SK-N-SH (cell line): ENCODE measurements around the gene PLSCR2. TPM values are rescaled to one million over a fixed set of nuclear protein-coding genes. Genes with fewer than 3 reads are reported as not detected.

Experiments
- CTCF ChIA-PET: fragments of 300-600, 350-600 bp; formaldehyde crosslinking; extraction: SDS; loops from one replicate; lab custom pipeline; 2021; lab: Yijun Ruan, JAX
- POLR2A ChIA-PET: fragments of 350-600 bp; sonication (Branson Sonifier 250); formaldehyde crosslinking; extraction: SDS; loops from one replicate; lab custom pipeline; 2020; ENCODE audit warnings: antibody characterized with exemption, inconsistent platforms; lab: Yijun Ruan, JAX
- DNase-seq: peaks from one replicate; pipeline ENCODE4 v3.0.0; 2012
- H2AFZ ChIP-seq: fragments of 200-600 bp; sonication (generic); 2 replicates; pipeline ENCODE4 v1.8.1; 2016; ENCODE audit warnings: antibody characterized with exemption, mild to moderate bottlenecking, low read depth
- H3F3A ChIP-seq: fragments of 200-600 bp; sonication (generic); replicated peaks from 2 replicates; pipeline ENCODE3; 2016; ENCODE audit warnings: antibody characterized with exemption, mild to moderate bottlenecking; ENCODE audit not compliant: insufficient read depth
- H3K27ac ChIP-seq, 2 experiments: fragments of 200-500 bp in 1 of 2; fragments of 200-600 bp in 1 of 2; sonication (Bioruptor generic) in 1 of 2; sonication (generic), shearing (Covaris generic) in 1 of 2; 2 replicates each; pipeline versions ENCODE4 v1.5.1 to v1.6.1; 2014 to 2016; ENCODE audit warnings: low read depth in 2 of 2, inconsistent platforms in 1 of 2, low read length in 1 of 2, mild to moderate bottlenecking in 1 of 2, mixed read lengths in 1 of 2
- H3K27me3 ChIP-seq: fragments of 200-600 bp; sonication (generic), shearing (Covaris generic); 2 replicates; pipeline ENCODE4 v1.6.1; 2016; ENCODE audit warnings: mixed run types; ENCODE audit not compliant: insufficient read depth
- H3K36me3 ChIP-seq, 2 experiments: fragments of 200-500 bp in 1 of 2; fragments of 200-600 bp in 1 of 2; sonication (Bioruptor generic) in 1 of 2; sonication (generic) in 1 of 2; replicated peaks in 1 of 2; 2 replicates each; pipeline versions ENCODE3 to v1.5.1; 2014 to 2016; ENCODE audit warnings: low read length in 1 of 2, mild to moderate bottlenecking in 1 of 2; ENCODE audit not compliant: insufficient read depth in 2 of 2, control insufficient read depth in 1 of 2
- H3K4me1 ChIP-seq, 2 experiments: fragments of 200-500 bp in 1 of 2; fragments of 200-600 bp in 1 of 2; sonication (Bioruptor generic) in 1 of 2; sonication (generic), shearing (Covaris generic) in 1 of 2; 2 replicates each; pipeline versions ENCODE4 v1.5.1 to v1.6.1; 2014 to 2016; ENCODE audit warnings: low read depth in 1 of 2, low read length in 1 of 2, mixed run types in 1 of 2; ENCODE audit not compliant: insufficient read depth in 2 of 2, control insufficient read depth in 1 of 2
- H3K4me2 ChIP-seq: fragments of 200-600 bp; sonication (generic), shearing (Covaris generic); 2 replicates; pipeline ENCODE4 v1.6.1; 2017; ENCODE audit warnings: mixed run types
- H3K4me3 ChIP-seq, 2 experiments: fragments of 200-500 bp in 1 of 2; fragments of 200-600 bp in 1 of 2; sonication (Bioruptor generic) in 1 of 2; sonication (generic), shearing (Covaris generic) in 1 of 2; 2 replicates each; pipeline versions ENCODE4 v1.5.1 to v1.8.1; 2014 to 2016; ENCODE audit warnings: low read depth in 2 of 2, inconsistent platforms in 1 of 2, low read length in 1 of 2, mild to moderate bottlenecking in 1 of 2, mixed read lengths in 1 of 2, moderate library complexity in 1 of 2
- H3K79me2 ChIP-seq: fragments of 200-600 bp; sonication (generic); 2 replicates; pipeline ENCODE4 v1.8.1; 2017; ENCODE audit warnings: mild to moderate bottlenecking; ENCODE audit not compliant: insufficient read depth
- H3K9ac ChIP-seq: fragments of 200-600 bp; sonication (generic); 2 replicates; pipeline ENCODE4 v1.6.1; 2017; ENCODE audit warnings: mixed run types
- H3K9me2 ChIP-seq: fragments of 200-600 bp; sonication (generic); 2 replicates; pipeline ENCODE4 v1.6.1; 2017; ENCODE audit warnings: mixed run types
- H3K9me3 ChIP-seq: fragments of 200-600 bp; sonication (generic); 2 replicates; pipeline ENCODE4 v1.6.1; 2017; ENCODE audit warnings: mixed run types, mild to moderate bottlenecking, moderate library complexity
- H4K20me1 ChIP-seq: fragments of 200-600 bp; sonication (generic); 2 replicates; pipeline ENCODE4 v1.6.1; 2017; ENCODE audit warnings: mild to moderate bottlenecking, mixed run types; ENCODE audit not compliant: insufficient read depth
- CTCF ChIP-seq: fragments of 200-600 bp; sonication (generic); IDR thresholded peaks from 2 replicates; pipeline ENCODE4 v1.6.1; 2017; ENCODE audit warnings: antibody characterized with exemption, mild to moderate bottlenecking, moderate library complexity
- ELF1 ChIP-seq: IDR thresholded peaks from 2 replicates; pipeline ENCODE4 v1.4.0; 2012
- FOSL2 ChIP-seq: IDR thresholded peaks from 2 replicates; pipeline ENCODE4 v1.4.0; 2012; ENCODE audit warnings: low read depth, mild to moderate bottlenecking, moderate library complexity, borderline replicate concordance
- FOXM1 ChIP-seq: IDR thresholded peaks from 2 replicates; pipeline ENCODE4 v1.4.0; 2012; ENCODE audit warnings: low read depth, mild to moderate bottlenecking
- GATA2 ChIP-seq: sonication (generic); formaldehyde crosslinking; IDR thresholded peaks from 2 replicates; pipeline ENCODE4 v1.5.0; 2020; ENCODE audit warnings: mild to moderate bottlenecking, missing genetic modification reagents
- IRF3 ChIP-seq: fragments of 150-350 bp; IDR thresholded peaks from 2 replicates; pipeline ENCODE4 v1.6.1; 2016; ENCODE audit warnings: mild to moderate bottlenecking, low read depth, low read length
- MEF2A ChIP-seq: IDR thresholded peaks from 2 replicates; pipeline ENCODE4 v1.4.0; 2012; ENCODE audit warnings: low read depth, borderline replicate concordance
- NFIC ChIP-seq: IDR thresholded peaks from 2 replicates; pipeline ENCODE4 v1.4.0; 2012; ENCODE audit warnings: borderline replicate concordance
- PBX3 ChIP-seq: IDR thresholded peaks from 2 replicates; pipeline ENCODE4; 2012
- POLR2AphosphoS5 ChIP-seq: IDR thresholded peaks from 2 replicates; pipeline ENCODE4 v1.6.1; 2012; ENCODE audit warnings: low read depth, low read length
- REST ChIP-seq: IDR thresholded peaks from 2 replicates; pipeline ENCODE4 v1.6.1; 2012; ENCODE audit warnings: mild to moderate bottlenecking, low read depth, low read length, moderate library complexity
- RFX5 ChIP-seq: IDR thresholded peaks from 2 replicates; pipeline ENCODE4 v1.6.1; 2012; ENCODE audit warnings: mild to moderate bottlenecking, improper control_type of control experiment, low read length
- SIN3A ChIP-seq: IDR thresholded peaks from 2 replicates; pipeline ENCODE4 v1.6.1; 2012; ENCODE audit warnings: low read depth, mild to moderate bottlenecking, low read length, moderate library complexity, borderline replicate concordance
- SMC3 ChIP-seq: IDR thresholded peaks from 2 replicates; pipeline ENCODE4 v1.6.1; 2012; ENCODE audit warnings: low read depth, low read length, improper control_type of control experiment
- TAF1 ChIP-seq: IDR thresholded peaks from 2 replicates; pipeline ENCODE4 v1.6.1; 2012; ENCODE audit warnings: low read depth, mild to moderate bottlenecking, low read length, moderate library complexity, borderline replicate concordance
- USF2 ChIP-seq: fragments of 150-350 bp; IDR thresholded peaks from 2 replicates; pipeline ENCODE4 v1.6.1; 2017; ENCODE audit warnings: antibody characterized with exemption, low read length, low read depth, borderline replicate concordance
- YY1 ChIP-seq: IDR thresholded peaks from 2 replicates; pipeline ENCODE4 v1.4.0; 2012; ENCODE audit warnings: low read depth, mild to moderate bottlenecking
- WGBS: methylation state at CpG from one replicate; pipeline ENCODE4 v1.1.6; 2017; ENCODE audit warnings: low lambda C conversion rate; 5-methylcytosine and 5-hydroxymethylcytosine counted together
- polyA plus RNA-seq, 3 experiments: library from polyadenylated mRNA; depleted of rRNA; stranded (reverse); fragments of >200 nt; gene quantifications; 2 replicates each; pipeline ENCODE4 v1.2.3, GENCODE V29; 2012

The PLSCR2 gene
- polyA plus RNA-seq, 1 of the 3 experiments (the other 2 are of a cell fraction) = not detected

GRCh38 chr3:146464783-146465182 lies 4.6 kb downstream of the PLSCR2 start:
- ChIA-PET POLR2A (no interaction called here), CTCF (no interaction called here)
- Histone ChIP-seq H3K27me3 (peaks cover 29% of the 10 kb centered on the region), H3K4me3 (no peak overlapping the region), H3K9ac (no peak overlapping the region), H3K9me2 (no peaks in the 10 kb centered on the region), H3K27ac (no peak overlapping the region), H2AFZ (no peak overlapping the region), H3K36me3 (no peaks in the 10 kb centered on the region), H3K4me2 (no peak overlapping the region), H4K20me1 (no peaks in the 10 kb centered on the region), H3F3A (peaks cover 7% of the 10 kb centered on the region), H3K79me2 (no peaks in the 10 kb centered on the region), H3K9me3 (no peaks in the 10 kb centered on the region), H3K4me1 (peaks cover 0 to 4% of the 10 kb centered on the region in 2 experiments; a peak in 1 of 4 replicates)
- no peak for DNase-seq
- no peak for TF ChIP-seq RFX5
- TF ChIP-seq MEF2A = no peak
- TF ChIP-seq NFIC = no peak
- TF ChIP-seq POLR2AphosphoS5 = no peak
- no peak for TF ChIP-seq SMC3
- TF ChIP-seq ELF1 = no peak
- no peak for TF ChIP-seq PBX3
- 27% methylated on average over 1 of the region's 1 CpG for WGBS

- no peak overlapping the region for H3K4me2 ChIP-seq
- POLR2A ChIA-PET = no interaction called here
- TF ChIP-seq FOSL2 = no peak
- TF ChIP-seq IRF3 = no peak
- TF ChIP-seq USF2 = no peak
- no peak for TF ChIP-seq CTCF
- no peak for TF ChIP-seq TAF1
- TF ChIP-seq SMC3 = no peak
- no peak for TF ChIP-seq PBX3
- TF ChIP-seq SIN3A = no peak
- no peak for TF ChIP-seq RFX5
- TF ChIP-seq REST = no peak
- no peak for TF ChIP-seq YY1
- TF ChIP-seq MEF2A = no peak
- no peak for TF ChIP-seq FOXM1
- TF ChIP-seq GATA2 (CRISPR knock-in tag) = no peak
These were observed 5.3 kb downstream of the PLSCR2 start for GRCh38 chr3:146464005-146464595.

More at GRCh38 chr3:146464005-146464595, 5.3 kb downstream of the PLSCR2 start:
- H4K20me1 ChIP-seq = no peaks in the 10 kb centered on the region
- H3K27ac ChIP-seq = no peak overlapping the region
- CTCF ChIA-PET = no interaction called here
- peaks cover 7% of the 10 kb centered on the region for H3F3A ChIP-seq
- 49% methylated on average over 2 of the region's 2 CpGs for WGBS
- peaks cover 23% of the 10 kb centered on the region for H3K27me3 ChIP-seq
- no peak for DNase-seq
- H2AFZ ChIP-seq = no peak overlapping the region
- H3K79me2 ChIP-seq = no peaks in the 10 kb centered on the region
- no peaks in the 10 kb centered on the region for H3K36me3 ChIP-seq
- H3K9ac ChIP-seq = no peak overlapping the region
- H3K9me3 ChIP-seq = no peaks in the 10 kb centered on the region
- no peak overlapping the region for H3K4me3 ChIP-seq
- H3K4me1 ChIP-seq = no peaks in the 10 kb centered on the region; a peak in 1 of 4 replicates
- no peaks in the 10 kb centered on the region for H3K9me2 ChIP-seq
